Stomach (tissue), 9 donors: Measurements from ENCODE around the gene BRF1. TPM values are rescaled to one million over a fixed set of nuclear protein-coding genes. Genes with fewer than 3 reads are reported as not detected.

Source experiments
- DNase-seq, 2 donors: peaks; one replicate each; pipeline versions ENCODE4 v3.0.0 to v3.0.0-alpha.2; 2013 to 2019
- H3K27ac ChIP-seq, 5 donors: fragments of 200-600 bp in 4 of 5; sonication (generic) in 4 of 5; one replicate each; pipeline ENCODE4 v1.5.1; 2013 to 2019; ENCODE audit warnings: mild to moderate bottlenecking in 1 of 5, moderate library complexity in 1 of 5
- H3K27me3 ChIP-seq, 3 donors: fragments of 200-600 bp; sonication (generic); one replicate each; pipeline ENCODE4 v1.5.1; 2017 to 2019; ENCODE audit warnings: mixed run types in 1 of 3
- H3K36me3 ChIP-seq, 4 donors: fragments of 200-600 bp; sonication (generic); 1 replicate in 3 of 4; 2 replicates in 1 of 4; pipeline ENCODE4 v1.5.1; 2016 to 2019
- H3K4me1 ChIP-seq, 4 donors: fragments of 200-600 bp; sonication (generic); one replicate each; pipeline ENCODE4 v1.5.1; 2016 to 2019
- H3K4me3 ChIP-seq, 4 donors: fragments of 200-600 bp; sonication (generic) in 3 of 4; one replicate each; pipeline ENCODE4 v1.5.1; 2016 to 2019; ENCODE audit warnings: mild to moderate bottlenecking in 1 of 4
- H3K9me3 ChIP-seq, 4 donors: fragments of 200-600 bp; sonication (generic); one replicate each; pipeline ENCODE4 v1.5.1; 2016 to 2019
- EP300 ChIP-seq: sonication (generic); formaldehyde crosslinking; IDR thresholded peaks from one replicate; pipeline ENCODE4 v1.6.1; 2017; ENCODE audit warnings: antibody characterized with exemption
- POLR2A ChIP-seq, 4 donors: fragments of 450-650 bp; IDR thresholded peaks; one replicate each; pipeline ENCODE4 v1.6.1; 2016; ENCODE audit warnings: antibody characterized with exemption in 4 of 4, control low read depth in 2 of 4, mild to moderate bottlenecking in 1 of 4, moderate library complexity in 1 of 4
- POLR2AphosphoS5 ChIP-seq, 3 donors: sonication (generic); formaldehyde crosslinking; IDR thresholded peaks; one replicate each; pipeline ENCODE4 v1.6.1; 2016; ENCODE audit warnings: antibody characterized with exemption in 3 of 3
- WGBS, 5 donors: extraction: QIAGEN DNeasy Blood & Tissue Kit in 3 of 5; methylation state at CpG; one replicate each; pipeline versions ENCODE4 v1.1.5 to v1.1.7; 2013 to 2018; 5-methylcytosine and 5-hydroxymethylcytosine counted together
- intact Hi-C: fragments of 100-400 bp; cut with DNase I; formaldehyde crosslinking; loops from one replicate; pipeline ENCODE4 v1.15.1; 2023; ENCODE audit warnings: low total_unique reads
- polyA plus RNA-seq, 3 donors: library from polyadenylated mRNA; stranded (reverse); fragments of 200-250 nt; gene quantifications; one replicate each; pipeline ENCODE4 v1.2.3, GENCODE V29; 2013
- total RNA-seq, 5 donors: library from RNA; depleted of rRNA; stranded (reverse); fragments of >200 nt; gene quantifications; one replicate each; pipeline versions ENCODE4 v1.1.0 to v1.2.3, GENCODE V29; 2014 to 2016
- TF ChIP-seq, protein P1 (sequence below), 7 experiments: fragments of 450-650 bp in 4 of 7; fragments of 200-600 bp in 3 of 7; sonication (generic) in 3 of 7; IDR thresholded peaks; one replicate each; pipeline ENCODE4 v1.5.1; 2016 to 2019; ENCODE audit warnings: antibody characterized with exemption in 7 of 7, control low read depth in 2 of 7, mild to moderate bottlenecking in 1 of 7
- donor health status: healthy with polysubstance abuse.
- donor health status: Bipolar disorder and iron deficiency.
- donor health status: healthy.

BRF1 gene
- total and polyA plus RNA-seq, 8 donors = 9.2 to 141 (median 33.9) TPM

DNA sequence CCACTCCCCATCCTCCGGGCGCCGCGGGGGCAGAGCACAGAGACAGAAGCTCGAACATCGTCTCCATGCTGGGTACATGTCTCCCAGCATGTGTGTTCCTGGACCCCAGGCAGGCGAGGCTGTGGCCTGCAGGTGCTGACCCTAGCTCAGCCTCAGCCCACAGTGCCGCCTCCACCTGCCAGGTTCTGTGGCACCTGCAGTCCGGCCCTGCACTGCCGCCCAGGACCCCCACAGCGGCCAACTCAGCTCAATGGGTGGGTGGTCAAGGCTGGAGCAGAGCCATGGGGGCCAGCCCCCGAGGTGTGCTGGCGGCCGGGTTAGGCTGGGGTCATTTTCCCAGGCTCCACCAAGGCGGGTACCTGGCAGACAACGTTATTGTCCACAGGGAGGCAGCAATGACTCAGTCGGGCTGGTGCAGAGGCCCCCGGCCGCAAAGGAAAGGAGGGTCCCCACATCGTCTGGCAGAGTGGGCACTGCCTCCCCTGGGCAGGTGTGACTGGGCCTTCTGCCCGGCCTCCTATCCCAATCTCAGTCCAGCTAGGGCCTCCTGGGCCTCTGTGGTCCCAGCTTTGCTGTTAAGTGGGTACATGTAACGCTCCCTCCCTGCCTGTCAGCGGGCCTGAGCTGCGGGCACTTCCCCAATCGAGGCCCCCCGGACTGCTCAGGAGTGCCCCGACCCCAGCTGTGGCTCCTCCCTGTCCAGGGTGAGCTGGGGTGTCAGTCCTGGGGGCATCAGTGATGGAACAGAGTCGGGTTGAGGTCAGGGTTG is 99.5 kb downstream of the BRF1 start:
- WGBS, 5 donors = 38 to 55% (median 48%) methylated on average over 12 to 28 of the region's 28 CpGs
- Histone ChIP-seq H3K4me3 (no peak overlapping the region), H3K4me1 (peaks cover 39 to 70% (median 61%) of the 10 kb centered on the region in 4 donors), H3K36me3 (no peaks in the 10 kb centered on the region), H3K27ac (peak overlapping the region in 4 of 5 donors; percentile 6 to 42 (median 23)), H3K27me3 (peaks cover 9 to 69% (median 50%) of the 10 kb centered on the region in 3 donors), H3K9me3 (no peaks in the 10 kb centered on the region)
- intact Hi-C loops = loop anchor here (5.0 to 10.0 kb wide), 2 partner anchors 83 to 151 kb away; no protein-coding TSS in a partner anchor
- DNase-seq = peak in 1 of 2 donors; percentile 38
- no peak for TF ChIP-seq POLR2A (IDR thresholded peaks at IDR 0.05)
- TF ChIP-seq, protein P1, sequence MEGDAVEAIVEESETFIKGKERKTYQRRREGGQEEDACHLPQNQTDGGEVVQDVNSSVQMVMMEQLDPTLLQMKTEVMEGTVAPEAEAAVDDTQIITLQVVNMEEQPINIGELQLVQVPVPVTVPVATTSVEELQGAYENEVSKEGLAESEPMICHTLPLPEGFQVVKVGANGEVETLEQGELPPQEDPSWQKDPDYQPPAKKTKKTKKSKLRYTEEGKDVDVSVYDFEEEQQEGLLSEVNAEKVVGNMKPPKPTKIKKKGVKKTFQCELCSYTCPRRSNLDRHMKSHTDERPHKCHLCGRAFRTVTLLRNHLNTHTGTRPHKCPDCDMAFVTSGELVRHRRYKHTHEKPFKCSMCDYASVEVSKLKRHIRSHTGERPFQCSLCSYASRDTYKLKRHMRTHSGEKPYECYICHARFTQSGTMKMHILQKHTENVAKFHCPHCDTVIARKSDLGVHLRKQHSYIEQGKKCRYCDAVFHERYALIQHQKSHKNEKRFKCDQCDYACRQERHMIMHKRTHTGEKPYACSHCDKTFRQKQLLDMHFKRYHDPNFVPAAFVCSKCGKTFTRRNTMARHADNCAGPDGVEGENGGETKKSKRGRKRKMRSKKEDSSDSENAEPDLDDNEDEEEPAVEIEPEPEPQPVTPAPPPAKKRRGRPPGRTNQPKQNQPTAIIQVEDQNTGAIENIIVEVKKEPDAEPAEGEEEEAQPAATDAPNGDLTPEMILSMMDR (IDR thresholded peaks at IDR 0.05) = peak in 1 of 7 experiments; percentile 5
- TF ChIP-seq POLR2AphosphoS5 (IDR thresholded peaks at IDR 0.05) = no peak
- TF ChIP-seq EP300 = no peak

DNA sequence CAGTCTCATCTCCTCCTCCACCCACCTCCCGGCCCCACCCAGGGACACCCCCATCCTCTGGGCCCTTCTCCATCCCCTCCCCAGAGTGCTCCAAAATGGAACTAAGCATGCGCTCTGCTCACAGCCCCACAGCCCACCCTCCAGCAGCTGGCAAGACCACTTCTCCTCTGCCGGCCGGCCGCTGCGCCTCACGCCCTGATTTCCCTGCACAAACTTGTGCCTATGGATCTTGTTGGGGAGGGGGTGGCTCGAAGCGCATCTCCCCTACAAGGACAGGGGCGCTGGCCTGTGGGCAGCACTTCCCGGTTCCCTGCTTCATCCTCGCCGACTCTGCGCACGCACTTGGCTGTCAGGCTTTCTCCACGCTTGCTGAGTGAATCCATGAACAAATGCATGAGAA is 100.2 kb downstream of the BRF1 start:
- 75 to 86% (median 78%) methylated on average over 16 of the region's 16 CpGs for WGBS, 5 donors
- TF ChIP-seq POLR2A (IDR thresholded peaks at IDR 0.05) = no peak
- TF ChIP-seq POLR2AphosphoS5 (IDR thresholded peaks at IDR 0.05) = no peak
- H3K27ac ChIP-seq = no peak overlapping the region
- H3K36me3 ChIP-seq = no peaks in the 10 kb centered on the region
- H3K27me3 ChIP-seq = peaks cover 10 to 76% (median 57%) of the 10 kb centered on the region in 3 donors
- peaks cover 44 to 71% (median 62%) of the 10 kb centered on the region in 4 donors for H3K4me1 ChIP-seq
- no peak overlapping the region for H3K4me3 ChIP-seq
- intact Hi-C loops = loop anchor here (5.0 to 10.0 kb wide), 2 partner anchors 84 to 152 kb away; no protein-coding TSS in a partner anchor
- DNase-seq = no peak
- H3K9me3 ChIP-seq = no peaks in the 10 kb centered on the region

DNA sequence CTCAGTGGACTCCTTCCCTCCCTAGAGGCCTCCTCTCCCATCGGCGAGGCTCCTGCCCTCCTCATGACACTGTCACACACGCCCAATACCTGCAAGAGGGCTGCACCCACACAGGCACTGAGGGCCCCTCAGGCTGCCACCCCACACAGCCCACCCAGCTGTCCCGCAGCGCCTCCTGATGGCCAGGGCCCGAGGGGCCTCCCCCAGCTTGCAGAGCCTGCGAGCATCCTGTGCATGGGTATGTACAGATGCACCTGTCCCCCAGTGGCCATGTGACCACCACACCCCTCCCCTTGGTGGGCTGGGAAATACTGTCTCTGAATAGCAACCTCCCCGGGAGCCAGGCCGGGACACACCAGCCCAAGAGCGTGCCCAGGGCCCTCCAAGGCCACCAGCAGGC is 100.7 kb downstream of the BRF1 start:
- H3K9me3 ChIP-seq = no peaks in the 10 kb centered on the region
- no peak overlapping the region for H3K27ac ChIP-seq
- H3K27me3 ChIP-seq = peaks cover 10 to 82% (median 62%) of the 10 kb centered on the region in 3 donors
- TF ChIP-seq, protein P1 (IDR thresholded peaks at IDR 0.05) = no peak
- no peak for TF ChIP-seq POLR2AphosphoS5 (IDR thresholded peaks at IDR 0.05)
- no peak for DNase-seq
- H3K4me3 ChIP-seq = no peak overlapping the region
- H3K4me1 ChIP-seq = peaks cover 38 to 65% (median 60%) of the 10 kb centered on the region in 4 donors
- no peaks in the 10 kb centered on the region for H3K36me3 ChIP-seq
- WGBS, 5 donors = 71 to 90% (median 84%) methylated on average over 8 to 10 of the region's 10 CpGs
- intact Hi-C loops = loop anchor here (5.0 to 10.0 kb wide), 2 partner anchors 85 to 152 kb away; no protein-coding TSS in a partner anchor

DNA sequence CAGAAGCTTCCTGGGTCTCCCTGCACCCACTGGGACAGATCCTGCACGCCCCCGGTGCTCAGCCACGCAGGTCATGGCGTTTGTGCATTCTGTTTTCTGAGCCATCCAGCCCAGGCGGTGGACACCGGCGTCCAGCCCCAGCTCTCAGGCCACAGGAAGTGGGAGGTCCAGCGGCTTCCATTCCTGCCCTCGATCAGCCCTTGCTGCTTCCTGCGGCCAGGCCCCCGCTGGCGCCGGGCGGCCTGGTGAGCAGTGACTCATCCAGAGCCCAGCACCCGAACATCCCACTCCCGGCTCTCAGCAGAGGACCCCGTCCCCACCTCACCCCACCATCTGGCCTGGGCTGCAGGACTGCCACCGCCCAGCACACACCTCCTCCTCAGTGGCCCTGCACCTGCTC is 101.7 kb downstream of the BRF1 start:
- peaks cover 32 to 59% (median 57%) of the 10 kb centered on the region in 4 donors for H3K4me1 ChIP-seq
- WGBS, 5 donors = 49 to 67% (median 56%) methylated on average over 7 to 18 of the region's 18 CpGs
- no peak overlapping the region for H3K4me3 ChIP-seq
- DNase-seq = no peak
- TF ChIP-seq EP300 = no peak
- TF ChIP-seq, protein P1 (IDR thresholded peaks at IDR 0.05) = no peak
- no peak for TF ChIP-seq POLR2AphosphoS5 (IDR thresholded peaks at IDR 0.05)
- no peak for TF ChIP-seq POLR2A (IDR thresholded peaks at IDR 0.05)
- no peaks in the 10 kb centered on the region for H3K36me3 ChIP-seq
- peaks cover 10 to 91% (median 72%) of the 10 kb centered on the region in 3 donors for H3K27me3 ChIP-seq
- H3K9me3 ChIP-seq = no peaks in the 10 kb centered on the region
- intact Hi-C loops = no loop called here
- H3K27ac ChIP-seq = peak overlapping the region in 4 of 5 donors; percentile 2 to 56 (median 34)
